NCI-H345 treated with DMSO at 0.1 percent for 48 hours (cell line): ENCODE measurements around the gene DOCK3.
"Not testable (repeated sequence)": the region's sequence is repeated elsewhere in the genome, so short reads cannot be mapped to it uniquely, and the experiment has no call there.

Experiments
- DNase-seq: peaks from one replicate; lab custom pipeline; 2025; ENCODE audit not compliant: unreplicated experiment; lab: John Stamatoyannopoulos, UW

Gene DOCK3

GRCh38 chr3:51092141-51092540 lies 417.4 kb downstream of the DOCK3 start:
- DNase-seq = not testable (repeated sequence)

GRCh38 chr3:51094838-51095237 lies 420.1 kb downstream of the DOCK3 start:
- peak; percentile 61 for DNase-seq

GRCh38 chr3:51099794-51100535 lies 425.2 kb downstream of the DOCK3 start:
- no peak for DNase-seq

GRCh38 chr3:51100536-51100851 lies 425.8 kb downstream of the DOCK3 start:
- DNase-seq = no peak

GRCh38 chr3:51102396-51102795 lies 427.7 kb downstream of the DOCK3 start:
- no peak for DNase-seq

GRCh38 chr3:51106242-51106876 lies 431.6 kb downstream of the DOCK3 start:
- no peak for DNase-seq

- no peak for DNase-seq
Observed at GRCh38 chr3:51110586-51110985, 435.9 kb downstream of the DOCK3 start.

GRCh38 chr3:51122944-51123343 lies 448.2 kb downstream of the DOCK3 start:
- DNase-seq = no peak

GRCh38 chr3:51123531-51123930 lies 448.8 kb downstream of the DOCK3 start:
- DNase-seq = no peak

GRCh38 chr3:51131607-51132006 lies 456.9 kb downstream of the DOCK3 start:
- DNase-seq = not testable (repeated sequence)

GRCh38 chr3:51137715-51138114 lies 463.0 kb downstream of the DOCK3 start:
- no peak for DNase-seq

GRCh38 chr3:51139616-51140015 lies 464.9 kb downstream of the DOCK3 start:
- no peak for DNase-seq

GRCh38 chr3:51141573-51141972 lies 466.8 kb downstream of the DOCK3 start:
- no peak for DNase-seq

GRCh38 chr3:51145811-51146585 lies 471.3 kb downstream of the DOCK3 start:
- DNase-seq = no peak

GRCh38 chr3:51146781-51147180 lies 472.1 kb downstream of the DOCK3 start:
- DNase-seq = no peak

GRCh38 chr3:51156147-51156546 lies 481.4 kb downstream of the DOCK3 start:
- no peak for DNase-seq

- no peak for DNase-seq
Observed at GRCh38 chr3:51163051-51163450, 488.3 kb downstream of the DOCK3 start.

GRCh38 chr3:51173518-51174271 lies 499.0 kb downstream of the DOCK3 start:
- no peak for DNase-seq

GRCh38 chr3:51176923-51177322 lies 502.2 kb downstream of the DOCK3 start:
- DNase-seq = no peak

GRCh38 chr3:51186446-51186845 lies 511.7 kb downstream of the DOCK3 start:
- not testable (repeated sequence) for DNase-seq

- DNase-seq = no peak
Observed at GRCh38 chr3:51190199-51190598, 515.5 kb downstream of the DOCK3 start.
